Measurements from ENCODE around the gene AOAH.

The AOAH gene

DNA sequence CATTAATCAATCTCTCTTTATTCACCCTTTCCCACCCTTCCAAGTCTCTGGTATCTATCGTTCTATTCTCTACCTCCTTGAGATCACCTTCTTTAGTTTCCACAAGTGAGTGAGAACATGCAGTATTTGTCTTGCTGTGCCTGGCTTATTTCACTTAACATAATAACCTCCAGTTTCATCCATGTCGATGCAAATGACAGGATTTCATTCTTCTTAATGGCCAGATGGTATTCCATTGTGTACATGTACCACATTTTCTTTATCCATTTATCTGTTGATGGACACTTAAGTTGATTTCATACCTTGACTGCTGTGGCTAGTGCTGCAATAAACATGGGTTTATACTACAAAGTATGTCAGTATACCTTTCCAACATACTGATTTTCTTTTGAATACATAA, 3.8 kb upstream of the AOAH start:
- Histone ChIP-seq H3K9me3 (ENCODE audit: severe bottlenecking) (no peaks in the 10 kb centered on the region), H3K36me3 (no peaks in the 10 kb centered on the region), H3K4me3 (ENCODE audit: low read depth, low read length) (no peak overlapping the region), H3K27me3 (ENCODE audit: insufficient read depth, low read depth, severe bottlenecking) (no peaks in the 10 kb centered on the region), H3K27ac (no peak overlapping the region)
- DNase-seq = no peak
- TF ChIP-seq, protein P1, sequence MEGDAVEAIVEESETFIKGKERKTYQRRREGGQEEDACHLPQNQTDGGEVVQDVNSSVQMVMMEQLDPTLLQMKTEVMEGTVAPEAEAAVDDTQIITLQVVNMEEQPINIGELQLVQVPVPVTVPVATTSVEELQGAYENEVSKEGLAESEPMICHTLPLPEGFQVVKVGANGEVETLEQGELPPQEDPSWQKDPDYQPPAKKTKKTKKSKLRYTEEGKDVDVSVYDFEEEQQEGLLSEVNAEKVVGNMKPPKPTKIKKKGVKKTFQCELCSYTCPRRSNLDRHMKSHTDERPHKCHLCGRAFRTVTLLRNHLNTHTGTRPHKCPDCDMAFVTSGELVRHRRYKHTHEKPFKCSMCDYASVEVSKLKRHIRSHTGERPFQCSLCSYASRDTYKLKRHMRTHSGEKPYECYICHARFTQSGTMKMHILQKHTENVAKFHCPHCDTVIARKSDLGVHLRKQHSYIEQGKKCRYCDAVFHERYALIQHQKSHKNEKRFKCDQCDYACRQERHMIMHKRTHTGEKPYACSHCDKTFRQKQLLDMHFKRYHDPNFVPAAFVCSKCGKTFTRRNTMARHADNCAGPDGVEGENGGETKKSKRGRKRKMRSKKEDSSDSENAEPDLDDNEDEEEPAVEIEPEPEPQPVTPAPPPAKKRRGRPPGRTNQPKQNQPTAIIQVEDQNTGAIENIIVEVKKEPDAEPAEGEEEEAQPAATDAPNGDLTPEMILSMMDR (IDR thresholded peaks at IDR 0.05; ENCODE audit: low read depth, low read length) = no peak

DNA sequence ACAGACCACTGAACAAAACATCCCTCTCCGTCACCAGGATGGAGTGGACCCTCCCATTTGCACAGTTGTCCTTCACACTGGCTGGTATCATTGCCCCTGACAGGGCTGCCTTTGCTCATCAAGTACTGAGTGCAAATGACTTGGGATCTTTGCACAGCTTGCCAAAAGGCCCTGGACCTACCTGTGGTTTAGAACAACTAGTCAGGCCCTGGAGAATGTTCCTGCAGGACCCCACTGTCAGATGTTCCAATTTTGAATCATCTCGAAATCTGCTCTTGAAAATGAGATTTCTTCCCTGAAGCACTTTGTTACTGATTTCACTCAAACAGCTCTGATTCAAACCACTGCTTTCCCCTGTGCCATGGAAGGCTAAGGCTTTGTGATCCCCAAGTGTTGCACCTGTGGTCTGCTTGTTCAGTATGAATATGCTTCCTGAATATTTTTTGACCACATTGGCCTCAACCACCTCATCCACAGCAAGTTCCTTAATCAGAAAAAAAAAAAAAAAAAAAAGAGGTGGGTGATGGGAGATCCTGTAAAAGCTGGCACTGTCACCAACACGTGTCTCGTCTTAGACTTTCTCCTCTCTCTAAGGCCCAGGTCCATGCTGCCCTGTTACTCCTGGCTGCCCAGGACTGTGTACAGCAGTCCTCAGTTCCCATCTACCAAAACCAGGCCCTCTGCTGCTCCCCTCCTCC, 2.7 kb upstream of the AOAH start:
- Histone ChIP-seq H3K9me3 (ENCODE audit: severe bottlenecking) (no peaks in the 10 kb centered on the region), H3K36me3 (no peaks in the 10 kb centered on the region), H3K27ac (no peak overlapping the region), H3K4me3 (ENCODE audit: low read depth, low read length) (no peak overlapping the region), H3K27me3 (ENCODE audit: insufficient read depth, low read depth, severe bottlenecking) (no peaks in the 10 kb centered on the region)
- no peak for DNase-seq
- TF ChIP-seq, protein P1 (IDR thresholded peaks at IDR 0.05; ENCODE audit: low read depth, low read length) = no peak

DNA sequence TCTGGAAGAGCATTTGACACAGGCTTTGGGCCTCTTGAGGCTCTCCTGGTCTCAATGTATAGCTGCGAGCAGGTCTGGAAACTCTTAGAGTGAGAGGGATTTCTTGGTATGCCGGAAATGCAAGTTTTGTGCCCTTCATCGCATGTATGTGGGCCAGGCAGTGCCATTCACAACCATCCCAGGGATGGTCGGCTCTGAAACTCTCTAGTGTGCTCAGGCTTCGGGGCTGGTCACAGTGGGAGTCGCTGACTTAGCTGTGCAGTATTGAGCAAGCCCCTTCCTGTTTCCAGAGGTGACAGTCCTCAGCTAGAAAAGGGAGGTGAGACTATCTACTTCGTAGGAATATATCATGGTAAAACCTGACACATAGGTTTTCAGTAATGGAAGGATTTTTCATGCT, 2.0 kb upstream of the AOAH start:
- Histone ChIP-seq H3K27ac (no peak overlapping the region), H3K9me3 (ENCODE audit: severe bottlenecking) (no peaks in the 10 kb centered on the region), H3K27me3 (ENCODE audit: insufficient read depth, low read depth, severe bottlenecking) (no peaks in the 10 kb centered on the region), H3K4me3 (ENCODE audit: low read depth, low read length) (no peak overlapping the region), H3K36me3 (no peaks in the 10 kb centered on the region)
- TF ChIP-seq, protein P1 (IDR thresholded peaks at IDR 0.05; ENCODE audit: low read depth, low read length) = no peak
- no peak for DNase-seq

DNA sequence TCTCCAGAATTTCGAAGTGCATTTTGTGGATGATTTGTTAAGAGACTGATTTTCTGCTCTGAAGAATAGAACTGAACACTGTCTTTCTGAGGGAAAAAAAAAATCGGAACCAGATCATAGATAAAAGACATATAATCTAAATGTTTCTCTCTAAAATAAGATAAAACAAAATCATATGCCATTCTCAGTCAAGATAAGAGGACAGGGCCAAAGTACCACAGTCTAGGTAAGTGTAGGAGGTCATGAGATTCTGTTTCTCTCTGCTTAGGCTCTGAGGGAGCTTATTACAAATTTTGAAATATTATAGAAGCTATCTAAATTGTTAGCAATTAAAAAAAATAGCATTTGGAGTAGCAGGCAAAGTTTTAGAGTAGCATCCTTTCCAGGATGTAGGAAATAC, 702 bp upstream of the AOAH start:
- Histone ChIP-seq H3K9me3 (ENCODE audit: severe bottlenecking) (no peaks in the 10 kb centered on the region), H3K27me3 (ENCODE audit: insufficient read depth, low read depth, severe bottlenecking) (no peaks in the 10 kb centered on the region), H3K4me3 (ENCODE audit: low read depth, low read length) (no peak overlapping the region), H3K36me3 (no peaks in the 10 kb centered on the region), H3K27ac (no peak overlapping the region)
- no peak for DNase-seq
- TF ChIP-seq, protein P1 (IDR thresholded peaks at IDR 0.05; ENCODE audit: low read depth, low read length) = no peak

DNA sequence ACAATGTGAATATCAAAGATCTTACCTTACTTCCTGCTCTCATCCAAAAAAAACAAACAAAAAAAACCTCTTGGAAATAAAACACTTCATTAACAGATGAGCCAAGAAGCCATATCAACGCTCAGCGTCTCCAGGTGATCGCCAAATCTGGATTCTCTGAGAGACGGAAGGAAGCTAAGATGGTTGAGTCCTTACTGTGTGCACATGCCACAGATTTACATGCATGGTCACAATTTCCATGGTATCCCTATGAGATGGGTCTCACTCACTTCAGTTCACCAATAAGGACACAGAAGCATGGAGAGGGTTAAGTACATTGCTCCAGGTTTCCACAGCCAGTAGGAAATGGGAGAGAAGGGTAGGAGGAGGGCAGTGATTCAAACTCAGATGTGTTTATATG, 1.0 kb downstream of the AOAH start:
- no peak overlapping the region for H3K4me3 ChIP-seq (ENCODE audit: low read depth, low read length)
- H3K9me3 ChIP-seq (ENCODE audit: severe bottlenecking) = no peaks in the 10 kb centered on the region
- H3K27me3 ChIP-seq (ENCODE audit: insufficient read depth, low read depth, severe bottlenecking) = no peaks in the 10 kb centered on the region
- TF ChIP-seq, protein P1 (IDR thresholded peaks at IDR 0.05; ENCODE audit: low read depth, low read length) = no peak
- no peak overlapping the region for H3K27ac ChIP-seq
- no peaks in the 10 kb centered on the region for H3K36me3 ChIP-seq
- DNase-seq = no peak

DNA sequence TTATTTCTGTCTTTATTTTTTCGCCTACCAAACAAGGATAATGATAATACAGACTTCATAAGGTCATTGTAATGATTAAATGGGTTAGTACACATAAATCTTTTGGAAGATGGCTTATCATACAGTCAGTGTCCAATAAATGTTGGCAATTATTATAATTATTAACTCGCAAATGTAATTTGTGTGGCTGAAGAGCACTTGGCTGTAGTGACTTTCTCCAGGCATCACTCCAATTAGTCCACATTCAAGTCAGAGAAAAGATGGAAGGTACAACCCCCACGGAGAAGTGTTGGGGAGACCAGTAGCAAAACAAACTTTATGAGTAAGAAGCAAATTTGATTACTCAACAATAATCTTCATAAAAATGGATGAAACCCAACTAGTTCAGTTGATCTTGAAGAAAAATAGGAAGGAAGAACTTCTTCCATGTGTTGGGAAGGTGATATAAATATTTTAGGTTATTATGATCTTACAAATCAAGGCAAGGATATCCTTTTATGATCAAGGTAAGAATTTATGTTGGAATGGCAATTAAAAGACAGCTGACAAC, 5.1 kb downstream of the AOAH start:
- TF ChIP-seq, protein P1 (IDR thresholded peaks at IDR 0.05; ENCODE audit: low read depth, low read length) = no peak
- DNase-seq = no peak

More for the DNA sequence above, 5.1 kb downstream of the AOAH start:
- H3K9me3 ChIP-seq (ENCODE audit: severe bottlenecking) = no peaks in the 10 kb centered on the region
- H3K27ac ChIP-seq = no peak overlapping the region
- H3K4me3 ChIP-seq (ENCODE audit: low read depth, low read length) = no peak overlapping the region
- H3K27me3 ChIP-seq (ENCODE audit: insufficient read depth, low read depth, severe bottlenecking) = no peaks in the 10 kb centered on the region
- H3K36me3 ChIP-seq = no peaks in the 10 kb centered on the region

Measured in WERI-Rb-1 (cell line).